HS-27A (cell line): ENCODE results near the gene MATN4.

ENCODE experiments used
- DNase-seq: peaks from one replicate; pipeline ENCODE4 v3.0.0-alpha.2; 2012; ENCODE audit warnings: low read depth, missing footprints

MATN4 gene

DNA sequence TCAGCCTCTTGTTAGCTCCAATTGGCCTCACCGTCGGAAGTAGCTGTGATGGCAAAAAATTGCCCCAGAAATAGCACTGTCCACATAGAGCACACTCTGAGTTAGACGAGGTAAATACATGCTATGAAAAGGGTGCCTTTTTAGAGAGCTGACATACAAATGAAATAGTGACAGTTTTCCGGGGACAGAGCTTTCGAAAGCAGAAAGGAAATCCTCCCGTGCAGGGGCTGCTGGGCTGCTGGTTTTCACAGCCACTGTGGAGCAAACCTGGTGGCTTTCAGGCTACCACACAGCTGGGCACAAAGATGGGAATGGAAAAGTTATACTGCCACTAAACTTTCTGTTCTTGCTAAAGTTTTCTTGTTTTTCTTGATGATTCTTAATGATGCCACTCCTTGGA, 62.0 kb downstream of the MATN4 start:
- no peak for DNase-seq
